Measurements from ENCODE around the gene GGT7. TPM values are rescaled to one million over a fixed set of nuclear protein-coding genes. Genes with fewer than 3 reads are reported as not detected.

GGT7 gene
- total RNA-seq, 2 experiments from 2014 or later = 1.8 to 2.7 TPM

DNA sequence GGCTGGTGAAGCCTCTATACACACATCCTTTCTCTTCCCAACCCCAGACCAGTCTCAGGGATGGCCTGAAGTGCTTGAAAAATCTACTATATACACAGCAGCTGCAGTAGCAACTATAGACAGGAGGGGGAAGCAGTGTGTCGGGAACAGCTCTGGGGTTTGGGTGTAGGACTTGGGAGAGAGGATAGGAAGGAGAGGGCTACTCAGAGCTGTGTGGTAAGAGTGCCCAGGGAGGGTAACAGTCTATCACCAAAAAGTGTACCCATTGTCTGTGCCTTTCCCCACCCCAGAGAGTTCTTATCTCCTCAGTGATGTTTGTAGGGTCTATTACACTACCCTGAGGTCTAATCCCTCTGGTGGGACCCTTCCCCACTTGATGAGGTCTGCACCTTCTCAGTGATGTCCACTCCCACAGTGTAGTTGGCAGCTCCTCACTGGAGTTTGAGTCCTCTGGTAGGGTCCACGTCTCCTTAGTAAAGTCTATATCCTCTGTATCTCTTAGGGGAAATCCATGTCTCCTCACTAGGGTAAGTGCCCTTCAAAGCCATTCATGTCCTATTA lies 1.5 kb upstream of the GGT7 start:
- H3K4me1 ChIP-seq (ENCODE audit: insufficient read depth, low read length, poor library complexity, severe bottlenecking) = peaks cover 43% of the 10 kb centered on the region
- H2AFZ ChIP-seq (ENCODE audit: low read length) = no peak overlapping the region
- H4K20me1 ChIP-seq (ENCODE audit: insufficient read depth, low read length) = no peaks in the 10 kb centered on the region
- H3K4me3 ChIP-seq (ENCODE audit: low read depth, low read length, poor library complexity, severe bottlenecking) = no peak overlapping the region
- no peaks in the 10 kb centered on the region for H3K36me3 ChIP-seq (ENCODE audit: insufficient read depth, low read length)
- DNase-seq (ENCODE audit: low spot score) = peak; percentile 79
- CTCF ChIA-PET (ENCODE audit: unreplicated experiment) = interaction anchor here (0.6 to 2.3 kb wide), 4 partner anchors 78 to 98 kb away, joined by 3 to 14 read pairs (median 6); partner anchors contain the start of genes GSS and MYH7B
- intact Hi-C loops (cut with micrococcal nuclease; ENCODE audit: unreplicated experiment) = loop anchor here (1.0 to 10.0 kb wide), 5 partner anchors 81 to 401 kb away; partner anchors contain the start of genes GSS, MMP24OS, MYH7B and TRPC4AP
- no peak for TF ChIP-seq EZH2phosphoT487 (IDR thresholded peaks at IDR 0.05; ENCODE audit: borderline replicate concordance, low read depth, low read length)
- TF ChIP-seq, protein P1, sequence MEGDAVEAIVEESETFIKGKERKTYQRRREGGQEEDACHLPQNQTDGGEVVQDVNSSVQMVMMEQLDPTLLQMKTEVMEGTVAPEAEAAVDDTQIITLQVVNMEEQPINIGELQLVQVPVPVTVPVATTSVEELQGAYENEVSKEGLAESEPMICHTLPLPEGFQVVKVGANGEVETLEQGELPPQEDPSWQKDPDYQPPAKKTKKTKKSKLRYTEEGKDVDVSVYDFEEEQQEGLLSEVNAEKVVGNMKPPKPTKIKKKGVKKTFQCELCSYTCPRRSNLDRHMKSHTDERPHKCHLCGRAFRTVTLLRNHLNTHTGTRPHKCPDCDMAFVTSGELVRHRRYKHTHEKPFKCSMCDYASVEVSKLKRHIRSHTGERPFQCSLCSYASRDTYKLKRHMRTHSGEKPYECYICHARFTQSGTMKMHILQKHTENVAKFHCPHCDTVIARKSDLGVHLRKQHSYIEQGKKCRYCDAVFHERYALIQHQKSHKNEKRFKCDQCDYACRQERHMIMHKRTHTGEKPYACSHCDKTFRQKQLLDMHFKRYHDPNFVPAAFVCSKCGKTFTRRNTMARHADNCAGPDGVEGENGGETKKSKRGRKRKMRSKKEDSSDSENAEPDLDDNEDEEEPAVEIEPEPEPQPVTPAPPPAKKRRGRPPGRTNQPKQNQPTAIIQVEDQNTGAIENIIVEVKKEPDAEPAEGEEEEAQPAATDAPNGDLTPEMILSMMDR (conservative IDR thresholded peaks at IDR 0.05; ENCODE audit: low read length) = peak; percentile 94
- H3K27ac ChIP-seq (ENCODE audit: low read depth, low read length, poor library complexity, severe bottlenecking) = no peak overlapping the region
- H3K9me3 ChIP-seq (ENCODE audit: low read length) = no peaks in the 10 kb centered on the region
- POLR2A ChIA-PET = interaction anchor here (0.5 to 0.7 kb wide), 3 partner anchors 40 to 356 kb away, joined by 4 to 5 read pairs (median 4); partner anchors contain the start of genes GSS and MYH7B
- BruUV-seq (replicated peaks) = no TSS peak
- H3K4me2 ChIP-seq (ENCODE audit: low read length) = no peak overlapping the region
- no peaks in the 10 kb centered on the region for H3K79me2 ChIP-seq (ENCODE audit: insufficient read depth, low read depth, low read length)
- no peaks in the 10 kb centered on the region for H3K9me2 ChIP-seq (ENCODE audit: insufficient read depth, low read length)

DNA sequence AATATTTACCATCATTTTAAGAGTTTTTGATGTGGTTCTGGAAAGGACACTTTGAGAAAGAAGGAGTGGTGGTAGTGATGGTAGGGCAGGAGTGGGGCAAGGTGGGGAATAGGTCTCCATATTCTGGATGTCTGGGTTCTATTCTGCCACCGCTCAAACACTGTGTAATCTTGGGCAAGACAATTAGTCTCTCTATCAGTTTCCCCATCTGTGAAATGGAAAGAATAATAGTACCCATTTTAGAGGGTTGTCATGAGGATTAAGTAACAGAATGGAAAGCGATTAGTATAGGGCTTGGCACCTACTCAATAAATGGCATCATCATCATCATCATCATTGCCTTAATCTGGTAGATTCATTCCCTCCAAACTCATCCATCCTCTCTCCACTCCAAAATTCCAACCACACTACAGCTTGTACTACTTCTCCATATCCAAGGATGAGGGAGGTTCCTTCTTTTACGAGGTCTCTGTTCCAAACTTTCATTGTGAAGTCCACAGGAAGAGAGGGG lies 982 bp upstream of the GGT7 start:
- no peak overlapping the region for H3K27ac ChIP-seq (ENCODE audit: low read depth, low read length, poor library complexity, severe bottlenecking)
- no peak overlapping the region for H3K4me3 ChIP-seq (ENCODE audit: low read depth, low read length, poor library complexity, severe bottlenecking)
- no peaks in the 10 kb centered on the region for H3K36me3 ChIP-seq (ENCODE audit: insufficient read depth, low read length)
- H3K79me2 ChIP-seq (ENCODE audit: insufficient read depth, low read depth, low read length) = no peaks in the 10 kb centered on the region
- BruUV-seq (replicated peaks) = no TSS peak
- H3K9me3 ChIP-seq (ENCODE audit: low read length) = no peaks in the 10 kb centered on the region
- H3K4me2 ChIP-seq (ENCODE audit: low read length) = peak overlapping the region; percentile 67
- intact Hi-C loops (cut with micrococcal nuclease; ENCODE audit: unreplicated experiment) = loop anchor here (1.0 to 10.0 kb wide), 5 partner anchors 82 to 401 kb away; partner anchors contain the start of genes GSS, MMP24OS, MYH7B and TRPC4AP
- ChIA-PET POLR2A (interaction anchor here (0.5 to 1.4 kb wide), 3 partner anchors 82 to 555 kb away, joined by 3 to 4 read pairs (median 3); partner anchors contain the start of genes GSS and MYH7B), CTCF (ENCODE audit: unreplicated experiment) (interaction anchor here (1.3 to 2.3 kb wide), 3 partner anchors 79 to 99 kb away, joined by 3 to 14 read pairs (median 7); partner anchors contain the start of genes GSS and MYH7B)
- peak overlapping the region; percentile 66; the same call in 1 of the 2 replicates for H2AFZ ChIP-seq (ENCODE audit: low read length)
- TF ChIP-seq, protein P1 (conservative IDR thresholded peaks at IDR 0.05; ENCODE audit: low read length) = no peak
- TF ChIP-seq EZH2phosphoT487 (IDR thresholded peaks at IDR 0.05; ENCODE audit: borderline replicate concordance, low read depth, low read length) = no peak
- H4K20me1 ChIP-seq (ENCODE audit: insufficient read depth, low read length) = no peaks in the 10 kb centered on the region
- H3K4me1 ChIP-seq (ENCODE audit: insufficient read depth, low read length, poor library complexity, severe bottlenecking) = peaks cover 43% of the 10 kb centered on the region
- H3K9me2 ChIP-seq (ENCODE audit: insufficient read depth, low read length) = no peaks in the 10 kb centered on the region
- no peak for DNase-seq (ENCODE audit: low spot score)
